GM13977 (cell line): ENCODE results near the gene LMO7.
"Not testable (repeated sequence)": the region's sequence is repeated elsewhere in the genome, so short reads cannot be mapped to it uniquely, and the experiment has no call there.

Experiments used
- DNase-seq: peaks from one replicate; pipeline ENCODE4 v3.0.0; 2012; ENCODE audit warnings: low spot score
- CTCF ChIP-seq: IDR thresholded peaks from 2 replicates; pipeline ENCODE4 v1.5.1; 2012; ENCODE audit warnings: mild to moderate bottlenecking, control low read depth; ENCODE audit not compliant: insufficient read depth; ENCODE audit errors: extremely low read depth, missing control alignments
- in situ Hi-C: fragments of 300-500 bp; cut with MboI; formaldehyde crosslinking; loops from one replicate; pipeline ENCODE4 v1.12.0; 2022; ENCODE audit warnings: low sequenced_read_pairs, low pct_unique_long_range_greater_than_20kb, mixed read lengths, inconsistent platforms; ENCODE audit not compliant: unreplicated experiment

Gene LMO7

GRCh38 chr13:75669706-75670105, 33.6 kb downstream of the LMO7 start:
- TF ChIP-seq CTCF, result no peak
- no peak for DNase-seq
- in situ Hi-C loops, result no loop called here

GRCh38 chr13:75670496-75670895, 34.4 kb downstream of the LMO7 start:
- in situ Hi-C loops, result no loop called here
- no peak for DNase-seq
- no peak for TF ChIP-seq CTCF

GRCh38 chr13:75675421-75675820, 39.3 kb downstream of the LMO7 start:
- in situ Hi-C loops, result loop anchor here (25.0 kb wide), 2 partner anchors 337 to 787 kb away; no protein-coding TSS in a partner anchor
- no peak for DNase-seq
- no peak for TF ChIP-seq CTCF

GRCh38 chr13:75679459-75679858, 43.3 kb downstream of the LMO7 start:
- no peak for TF ChIP-seq CTCF
- in situ Hi-C loops, result loop anchor here (25.0 kb wide), 2 partner anchors 333 to 783 kb away; no protein-coding TSS in a partner anchor
- DNase-seq, result no peak

GRCh38 chr13:75680251-75680650, 44.1 kb downstream of the LMO7 start:
- in situ Hi-C loops, result loop anchor here (25.0 kb wide), 2 partner anchors 332 to 782 kb away; no protein-coding TSS in a partner anchor
- DNase-seq, result not testable (repeated sequence)

GRCh38 chr13:75682326-75682725, 46.2 kb downstream of the LMO7 start:
- TF ChIP-seq CTCF, result no peak
- no peak for DNase-seq
- in situ Hi-C loops, result loop anchor here (25.0 kb wide), 2 partner anchors 330 to 780 kb away; no protein-coding TSS in a partner anchor

GRCh38 chr13:75685239-75685697, 49.1 kb downstream of the LMO7 start:
- in situ Hi-C loops, result loop anchor here (25.0 kb wide), 2 partner anchors 327 to 777 kb away; no protein-coding TSS in a partner anchor
- DNase-seq, result no peak
- TF ChIP-seq CTCF, result no peak
